ENCODE results near the gene MYH9. TPM values are rescaled to one million over a fixed set of nuclear protein-coding genes. Genes with fewer than 3 reads are reported as not detected.

MYH9 gene
- total RNA-seq, 1 experiment from 2014 or later: 258 TPM

- H3K27ac ChIP-seq (ENCODE audit: low read depth, low read length): no peak overlapping the region
- H3K9me3 ChIP-seq (ENCODE audit: control insufficient read depth in 1 of 2, insufficient read depth in 1 of 2, low read depth in 1 of 2, low read length in 2 of 2): no peaks in the 10 kb centered on the region
- no peaks in the 10 kb centered on the region for H3K9me2 ChIP-seq (ENCODE audit: insufficient read depth)
- H3K4me3 ChIP-seq (replicated peaks in 1 of 2; ENCODE audit: low read depth in 1 of 2, low read length in 2 of 2): no peak overlapping the region
- POLR2A ChIA-PET: no interaction called here
- no peak overlapping the region for H3K9ac ChIP-seq (ENCODE audit: low read length)
- no peak overlapping the region for H2AFZ ChIP-seq (ENCODE audit: low read depth, low read length, poor library complexity, severe bottlenecking)
- peaks cover 6% of the 10 kb centered on the region; the same call in 1 of the 2 replicates for H3K79me2 ChIP-seq (ENCODE audit: insufficient read depth, low read length)
- H3K4me2 ChIP-seq (ENCODE audit: low read length): no peak overlapping the region
- TF ChIP-seq EZH2phosphoT487 (IDR thresholded peaks at IDR 0.05; ENCODE audit: borderline replicate concordance) (no peak), EGR1 (IDR thresholded peaks at IDR 0.05; ENCODE audit: low read depth) (no peak), SRF (IDR thresholded peaks at IDR 0.05; ENCODE audit: low read depth) (no peak), SIN3A (IDR thresholded peaks at IDR 0.05; ENCODE audit: low read depth) (no peak), SP1 (IDR thresholded peaks at IDR 0.05; ENCODE audit: low read depth) (no peak), TCF7L2 (IDR thresholded peaks at IDR 0.05; ENCODE audit: borderline replicate concordance, extremely low read depth, insufficient read depth, insufficient read length) (no peak), EZH2 (IDR thresholded peaks at IDR 0.05) (no peak), RAD21 (IDR thresholded peaks at IDR 0.05; ENCODE audit: low read depth) (no peak), ELF1 (IDR thresholded peaks at IDR 0.05; ENCODE audit: borderline replicate concordance, low read depth) (no peak), POLR2AphosphoS5 (IDR thresholded peaks at IDR 0.05; ENCODE audit: low read depth, low read length) (no peak), CTCF (IDR thresholded peaks at IDR 0.05 in 2 of 3, conservative IDR thresholded peaks at IDR 0.05 in 1 of 3; ENCODE audit: borderline replicate concordance in 1 of 3, insufficient read depth in 1 of 3, low read depth in 2 of 3, low read length in 2 of 3) (no peak), REST (IDR thresholded peaks at IDR 0.05; ENCODE audit: low read depth) (no peak), CBX3 (IDR thresholded peaks at IDR 0.05; ENCODE audit: low read depth) (no peak), ZNF274 (IDR thresholded peaks at IDR 0.05; ENCODE audit: low read depth, low read length) (no peak)
- intact Hi-C loops (cut with micrococcal nuclease): no loop called here
- peaks cover 58 to 69% of the 10 kb centered on the region in 2 experiments for H3K36me3 ChIP-seq (ENCODE audit: control insufficient read depth in 1 of 2, insufficient read depth in 2 of 2, low read length in 2 of 2)
- ATAC-seq: no peak
- H4K20me1 ChIP-seq (ENCODE audit: insufficient read depth): no peaks in the 10 kb centered on the region
- CTCF ChIA-PET: interaction anchor here (0.7 to 1.7 kb wide), 2 partner anchors 8 to 161 kb away, joined by 3 to 4 read pairs; no protein-coding TSS in a partner anchor
- BruUV-seq (replicated peaks): no TSS peak
- no peaks in the 10 kb centered on the region for H3K4me1 ChIP-seq (ENCODE audit: control insufficient read depth in 1 of 2, insufficient read depth in 2 of 2, low read length in 2 of 2)
- no peak for DNase-seq (ENCODE audit: low read depth, low spot score)
- H3K27me3 ChIP-seq (ENCODE audit: insufficient read depth, low read length): no peaks in the 10 kb centered on the region
- RAD21 ChIA-PET (ENCODE audit: low non-redundant PET in 1 of 2, low total read pairs in 2 of 2, uncharacterized antibody in 2 of 2, unreplicated experiment in 2 of 2): no interaction called here
Observed at GRCh38 chr22:36308880-36309279, 78.9 kb downstream of the MYH9 start.

Data from HCT116 (cell line).